Ishikawa (cell line): ENCODE measurements around the gene LEFTY2.

Experiments
- CEBPB ChIP-seq: IDR thresholded peaks from 2 replicates; pipeline ENCODE4 v1.6.1; 2012
- CREB1 ChIP-seq: IDR thresholded peaks from 2 replicates; pipeline ENCODE4 v1.6.1; 2012; ENCODE audit warnings: low read depth
- EGR1 ChIP-seq: IDR thresholded peaks from 2 replicates; pipeline ENCODE4 v1.6.1; 2012
- EP300 ChIP-seq: IDR thresholded peaks from 2 replicates; pipeline ENCODE4 v1.6.1; 2012; ENCODE audit warnings: borderline replicate concordance
- FOXM1 ChIP-seq: IDR thresholded peaks from 2 replicates; pipeline ENCODE4 v1.6.1; 2012; ENCODE audit warnings: low read depth, borderline replicate concordance
- NFIC ChIP-seq: IDR thresholded peaks from 2 replicates; pipeline ENCODE4 v1.6.1; 2012
- RAD21 ChIP-seq: IDR thresholded peaks from 2 replicates; pipeline ENCODE4 v1.6.1; 2012; ENCODE audit warnings: low read depth
- TAF1 ChIP-seq: IDR thresholded peaks from 2 replicates; pipeline ENCODE4 v1.6.1; 2012; ENCODE audit warnings: low read depth, mild to moderate bottlenecking
- TCF12 ChIP-seq: IDR thresholded peaks from 2 replicates; pipeline ENCODE4 v1.6.1; 2012; ENCODE audit warnings: low read depth
- TEAD4 ChIP-seq: IDR thresholded peaks from 2 replicates; pipeline ENCODE4 v1.6.1; 2012
- YY1 ChIP-seq: IDR thresholded peaks from 2 replicates; pipeline ENCODE4 v1.6.1; 2012; ENCODE audit warnings: low read depth
- ZBTB7A ChIP-seq: IDR thresholded peaks from 2 replicates; pipeline ENCODE4 v1.6.1; 2012; ENCODE audit warnings: low read depth
- TF ChIP-seq, protein P1 (sequence below): IDR thresholded peaks from 2 replicates; pipeline ENCODE4 v1.6.1; 2012
- TF ChIP-seq, protein P2 (sequence below): IDR thresholded peaks from 2 replicates; pipeline ENCODE4 v1.6.1; 2012; ENCODE audit warnings: low read depth, mild to moderate bottlenecking
- TF ChIP-seq, protein P3 (sequence below): IDR thresholded peaks from 2 replicates; pipeline ENCODE4 v1.6.1; 2012

LEFTY2 gene

DNA sequence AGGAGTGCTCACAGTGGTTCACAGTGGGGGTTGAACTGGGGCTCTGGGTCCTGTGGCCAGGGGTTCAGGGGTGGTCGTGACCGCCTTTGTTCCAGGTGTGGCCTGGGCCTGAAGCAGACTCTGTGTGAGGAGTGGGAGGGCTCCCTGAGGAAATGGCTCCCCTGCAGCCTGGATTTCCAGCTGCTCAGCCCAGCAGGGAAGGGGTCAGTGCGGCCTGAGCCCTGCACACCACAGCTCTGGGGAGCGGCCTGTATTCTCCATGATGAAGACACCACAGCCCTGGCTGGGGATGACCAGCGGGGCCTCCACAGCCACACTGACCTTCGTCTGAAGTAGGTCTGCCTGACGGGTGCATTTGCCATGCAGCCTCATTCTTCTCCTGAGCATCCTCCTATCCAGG is 33.7 kb downstream of the LEFTY2 start:
- TF ChIP-seq YY1 (no peak), CEBPB (no peak), CREB1 (no peak), ZBTB7A (no peak), FOXM1 (no peak), NFIC (no peak)
- TF ChIP-seq, protein P1, sequence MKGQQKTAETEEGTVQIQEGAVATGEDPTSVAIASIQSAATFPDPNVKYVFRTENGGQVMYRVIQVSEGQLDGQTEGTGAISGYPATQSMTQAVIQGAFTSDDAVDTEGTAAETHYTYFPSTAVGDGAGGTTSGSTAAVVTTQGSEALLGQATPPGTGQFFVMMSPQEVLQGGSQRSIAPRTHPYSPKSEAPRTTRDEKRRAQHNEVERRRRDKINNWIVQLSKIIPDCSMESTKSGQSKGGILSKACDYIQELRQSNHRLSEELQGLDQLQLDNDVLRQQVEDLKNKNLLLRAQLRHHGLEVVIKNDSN, result no peak

DNA sequence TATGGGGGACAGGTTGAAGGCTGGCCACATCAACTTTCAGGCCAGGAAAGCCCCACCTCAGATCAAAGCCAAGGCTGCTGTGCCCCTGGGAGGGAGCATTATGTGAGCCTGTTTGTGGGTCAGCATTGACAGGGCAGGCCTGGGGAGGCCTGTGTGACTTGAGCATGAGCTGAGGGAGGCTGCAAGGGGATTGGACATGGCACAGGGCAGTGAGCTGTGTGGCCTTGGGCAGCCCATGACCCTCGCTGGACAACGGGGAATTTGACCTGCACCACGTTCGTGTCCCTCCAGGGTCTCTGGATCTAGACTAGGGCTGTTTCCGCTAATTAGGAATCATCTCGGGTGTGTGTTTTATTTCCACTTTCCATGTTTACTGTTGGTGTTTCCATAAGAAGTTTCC is 34.6 kb downstream of the LEFTY2 start:
- no peak for TF ChIP-seq CEBPB
- no peak for TF ChIP-seq EGR1
- TF ChIP-seq CREB1, result no peak
- no peak for TF ChIP-seq EP300

DNA sequence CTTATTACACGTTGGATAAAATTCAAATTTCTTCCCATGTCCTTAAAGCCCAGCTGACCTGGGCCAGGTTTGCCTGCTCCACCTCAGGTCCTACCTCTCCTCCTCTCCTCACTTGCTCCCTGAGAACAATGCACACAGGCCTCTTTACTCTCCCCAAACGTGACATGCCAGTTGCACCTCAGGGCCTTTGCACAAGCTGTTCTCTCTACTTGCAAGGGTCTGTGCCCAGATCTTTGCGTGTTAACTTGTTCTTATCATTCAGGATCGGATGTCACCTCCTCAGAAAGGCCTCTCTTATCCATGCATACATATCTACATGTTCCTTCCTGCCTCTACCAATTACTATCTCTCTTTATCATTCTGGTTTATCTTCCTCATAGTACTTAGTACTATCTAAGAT is 37.4 kb downstream of the LEFTY2 start:
- TF ChIP-seq ZBTB7A, result no peak
- no peak for TF ChIP-seq EP300
- no peak for TF ChIP-seq RAD21
- TF ChIP-seq EGR1, result no peak
- TF ChIP-seq, protein P2, sequence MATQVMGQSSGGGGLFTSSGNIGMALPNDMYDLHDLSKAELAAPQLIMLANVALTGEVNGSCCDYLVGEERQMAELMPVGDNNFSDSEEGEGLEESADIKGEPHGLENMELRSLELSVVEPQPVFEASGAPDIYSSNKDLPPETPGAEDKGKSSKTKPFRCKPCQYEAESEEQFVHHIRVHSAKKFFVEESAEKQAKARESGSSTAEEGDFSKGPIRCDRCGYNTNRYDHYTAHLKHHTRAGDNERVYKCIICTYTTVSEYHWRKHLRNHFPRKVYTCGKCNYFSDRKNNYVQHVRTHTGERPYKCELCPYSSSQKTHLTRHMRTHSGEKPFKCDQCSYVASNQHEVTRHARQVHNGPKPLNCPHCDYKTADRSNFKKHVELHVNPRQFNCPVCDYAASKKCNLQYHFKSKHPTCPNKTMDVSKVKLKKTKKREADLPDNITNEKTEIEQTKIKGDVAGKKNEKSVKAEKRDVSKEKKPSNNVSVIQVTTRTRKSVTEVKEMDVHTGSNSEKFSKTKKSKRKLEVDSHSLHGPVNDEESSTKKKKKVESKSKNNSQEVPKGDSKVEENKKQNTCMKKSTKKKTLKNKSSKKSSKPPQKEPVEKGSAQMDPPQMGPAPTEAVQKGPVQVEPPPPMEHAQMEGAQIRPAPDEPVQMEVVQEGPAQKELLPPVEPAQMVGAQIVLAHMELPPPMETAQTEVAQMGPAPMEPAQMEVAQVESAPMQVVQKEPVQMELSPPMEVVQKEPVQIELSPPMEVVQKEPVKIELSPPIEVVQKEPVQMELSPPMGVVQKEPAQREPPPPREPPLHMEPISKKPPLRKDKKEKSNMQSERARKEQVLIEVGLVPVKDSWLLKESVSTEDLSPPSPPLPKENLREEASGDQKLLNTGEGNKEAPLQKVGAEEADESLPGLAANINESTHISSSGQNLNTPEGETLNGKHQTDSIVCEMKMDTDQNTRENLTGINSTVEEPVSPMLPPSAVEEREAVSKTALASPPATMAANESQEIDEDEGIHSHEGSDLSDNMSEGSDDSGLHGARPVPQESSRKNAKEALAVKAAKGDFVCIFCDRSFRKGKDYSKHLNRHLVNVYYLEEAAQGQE, result no peak

DNA sequence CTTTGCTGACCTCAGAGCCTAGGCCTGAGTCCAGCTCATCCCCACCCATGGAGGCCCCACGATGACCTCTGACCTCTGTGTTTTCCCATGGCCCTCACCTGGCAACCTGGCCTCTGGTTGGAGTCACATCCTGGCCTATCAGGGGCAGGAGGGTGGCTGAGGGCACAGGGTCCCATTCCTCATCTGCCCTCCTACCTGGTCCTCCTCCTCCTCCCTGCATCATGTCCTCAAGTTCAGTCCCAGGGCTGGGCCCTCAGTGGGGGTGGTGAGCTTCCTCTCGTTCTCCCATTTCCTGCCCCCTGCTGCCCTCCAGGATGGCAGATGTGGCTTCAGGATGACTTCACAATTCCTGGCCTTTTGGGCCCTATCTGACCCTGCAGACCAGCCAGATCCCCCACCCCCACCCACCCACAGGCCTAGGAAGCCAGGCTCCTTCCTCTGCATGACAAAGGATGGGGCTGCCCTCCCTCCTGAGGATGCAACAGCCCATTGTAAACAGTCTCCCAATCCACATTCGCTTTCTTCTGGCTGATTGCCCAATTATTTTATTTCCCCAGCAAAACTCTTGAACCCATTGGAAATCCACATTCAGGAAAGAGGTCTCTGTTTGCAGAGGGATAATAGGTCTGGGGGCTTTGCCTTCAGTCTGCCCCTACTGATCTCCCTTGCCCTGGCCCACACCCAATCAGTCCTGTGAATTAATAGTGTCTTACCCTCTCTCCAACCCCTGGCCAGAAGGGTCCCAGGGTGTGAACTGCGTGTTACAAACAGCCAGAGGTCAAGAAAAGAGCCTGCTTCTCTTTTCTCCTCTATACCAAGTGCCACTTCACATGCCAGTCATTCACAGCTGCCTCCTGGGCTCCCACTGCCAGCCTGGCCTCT is 41.7 kb downstream of the LEFTY2 start:
- TF ChIP-seq ZBTB7A (no peak), NFIC (no peak), RAD21 (no peak), FOXM1 (no peak), EGR1 (no peak), CREB1 (no peak)
- TF ChIP-seq, protein P1, result no peak

DNA sequence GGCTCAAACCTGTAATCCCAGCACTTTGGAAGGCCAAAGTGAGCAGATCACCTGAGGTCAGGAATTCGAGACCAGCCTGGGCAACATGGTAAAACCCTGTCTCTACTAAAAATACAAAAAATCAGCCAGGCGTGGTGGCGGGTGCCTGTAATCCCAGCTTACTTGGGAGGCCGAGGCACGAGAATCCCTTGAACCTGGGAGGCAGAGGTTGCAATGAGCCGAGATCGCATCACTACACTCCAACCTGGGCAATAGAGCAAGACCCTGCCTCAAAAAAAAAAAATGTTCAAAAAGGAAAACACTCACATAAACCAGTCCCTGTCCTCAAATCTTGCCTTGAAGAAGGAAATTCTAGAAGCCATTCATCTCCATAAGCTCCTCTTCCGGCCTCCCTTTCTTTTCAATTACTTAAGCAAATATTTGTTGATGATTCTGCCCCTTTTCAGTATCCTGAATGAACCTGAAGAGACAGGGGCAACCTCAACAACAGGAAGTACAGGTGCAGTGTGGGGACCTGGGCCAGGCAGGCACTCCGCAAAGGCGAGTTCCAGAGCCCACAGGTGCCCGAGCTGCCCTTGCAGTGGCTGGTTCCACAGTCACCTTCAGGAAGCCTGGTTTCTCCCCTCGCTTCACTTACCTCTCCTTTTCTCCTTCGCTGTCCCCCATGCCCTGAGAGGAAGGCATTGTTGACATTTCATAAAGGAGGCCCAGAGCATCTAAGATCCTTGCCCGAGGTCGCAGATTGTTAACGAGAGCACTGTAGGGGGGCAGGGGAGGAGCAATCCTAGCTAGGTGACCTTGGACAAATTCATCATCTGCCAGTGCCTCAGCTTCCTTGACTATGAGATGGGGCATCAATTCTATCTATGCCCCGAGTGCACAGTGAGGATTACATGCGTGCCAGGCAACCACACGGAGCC is 43.2 kb downstream of the LEFTY2 start:
- TF ChIP-seq TCF12, result no peak
- no peak for TF ChIP-seq CEBPB
- TF ChIP-seq ZBTB7A, result no peak
- TF ChIP-seq FOXM1, result no peak
- no peak for TF ChIP-seq TEAD4

DNA sequence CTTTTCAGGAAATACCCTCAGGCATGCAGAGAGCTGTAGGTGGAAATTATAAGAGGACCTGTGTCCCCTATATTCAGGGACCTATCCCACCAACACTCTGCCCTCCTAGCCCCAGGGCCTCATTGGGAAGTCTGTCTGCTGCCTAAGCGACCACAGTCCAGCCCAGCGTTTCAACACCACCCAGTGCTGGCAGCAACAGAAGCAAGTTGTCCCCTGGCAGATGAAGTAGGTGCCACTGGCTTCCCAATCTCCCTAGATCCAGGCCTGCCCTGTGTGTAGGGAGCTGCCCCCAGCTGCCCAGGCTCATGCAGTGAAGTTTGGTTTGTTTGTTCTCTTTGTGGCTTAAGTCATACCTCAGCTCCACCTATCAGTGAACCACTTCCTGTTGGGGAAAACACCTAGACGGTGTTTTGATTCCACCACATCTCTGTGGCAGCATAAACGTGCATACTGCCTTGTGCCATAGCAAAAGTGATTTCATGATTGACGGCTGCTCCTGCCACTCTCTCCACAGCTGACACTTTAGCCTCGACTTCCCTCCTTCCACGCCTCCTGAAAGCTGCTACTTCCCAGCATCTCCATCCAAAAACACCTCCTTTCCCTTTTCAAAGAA is 44.0 kb downstream of the LEFTY2 start:
- TF ChIP-seq YY1, result no peak
- no peak for TF ChIP-seq TEAD4
- TF ChIP-seq NFIC, result no peak
- TF ChIP-seq, protein P3, sequence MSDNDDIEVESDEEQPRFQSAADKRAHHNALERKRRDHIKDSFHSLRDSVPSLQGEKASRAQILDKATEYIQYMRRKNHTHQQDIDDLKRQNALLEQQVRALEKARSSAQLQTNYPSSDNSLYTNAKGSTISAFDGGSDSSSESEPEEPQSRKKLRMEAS, result no peak
- TF ChIP-seq EP300, result no peak

DNA sequence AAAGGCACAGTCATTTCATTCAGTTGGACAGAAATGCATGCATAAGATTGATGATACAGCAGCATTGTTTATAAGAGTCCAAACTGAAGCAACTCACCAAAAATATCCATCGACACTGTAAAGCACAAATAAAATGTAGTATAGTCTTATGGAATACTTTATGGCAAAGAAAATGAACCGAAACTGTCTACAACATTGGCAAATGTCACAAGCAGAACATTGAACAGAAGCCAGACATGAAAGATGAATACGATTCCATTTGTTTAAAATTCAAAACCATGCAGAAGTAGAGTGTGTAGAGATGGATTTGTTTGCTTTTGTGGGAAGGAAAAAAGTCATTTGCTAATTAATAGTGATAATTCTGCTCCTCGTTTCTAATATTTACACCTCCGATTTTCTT is 44.5 kb downstream of the LEFTY2 start:
- TF ChIP-seq ZBTB7A, result no peak
- TF ChIP-seq EP300, result no peak
- TF ChIP-seq TCF12, result no peak
- TF ChIP-seq CREB1, result no peak
- TF ChIP-seq, protein P1, result no peak
- no peak for TF ChIP-seq TEAD4
- TF ChIP-seq FOXM1, result no peak
- TF ChIP-seq EGR1, result no peak
- TF ChIP-seq, protein P2, result no peak
- TF ChIP-seq TAF1, result no peak
- TF ChIP-seq YY1, result no peak
- no peak for TF ChIP-seq RAD21
- TF ChIP-seq NFIC, result no peak
